B cell (primary cell): Measurements from ENCODE around the gene KRTAP10-12. TPM values are rescaled to one million over a fixed set of nuclear protein-coding genes. Genes with fewer than 3 reads are reported as not detected.

ENCODE experiments used
- ATAC-seq: fragments of 200-7000 bp; cut with Tn5 transposase; one replicate; pipeline ENCODE4 v1.10.0; 2021; ENCODE audit warnings: low read depth, mild to moderate bottlenecking, moderate number of reproducible peaks, moderate library complexity
- CTCF ChIA-PET: fragments of 350-600 bp; sonication (Branson Sonifier 250); formaldehyde crosslinking; loops from one replicate; lab custom pipeline; 2021; ENCODE audit warnings: antibody characterized with exemption, inconsistent platforms; lab: Charles Lee
- POLR2A ChIA-PET: fragments of 350-600 bp; sonication (Branson Sonifier 250); formaldehyde crosslinking; loops from one replicate; lab custom pipeline; 2021; ENCODE audit warnings: antibody characterized with exemption; lab: Charles Lee
- DNase-seq: peaks from one replicate; pipeline ENCODE4 v3.0.0; 2013
- H2AFZ ChIP-seq: 2 replicates; pipeline ENCODE4 v1.6.1; 2012; ENCODE audit warnings: mild to moderate bottlenecking, low read depth, low read length; ENCODE audit not compliant: insufficient read depth, poor library complexity, severe bottlenecking
- H3K27ac ChIP-seq, 2 donors: 1 replicate in 1 of 2; 2 replicates in 1 of 2; pipeline ENCODE4 v1.5.1; 2012 to 2013; ENCODE audit warnings: low read length in 2 of 2, mild to moderate bottlenecking in 2 of 2, moderate library complexity in 1 of 2
- H3K27me3 ChIP-seq, 4 experiments: fragments of 200-600 bp in 1 of 4; sonication (generic) in 1 of 4; replicated peaks in 1 of 4; 1 replicate in 2 of 4; 2 replicates in 2 of 4; pipeline versions ENCODE4 v1.6.1 to v1.7.0; 2013 to 2016; ENCODE audit warnings: low read length in 3 of 4, mild to moderate bottlenecking in 2 of 4, mixed read lengths in 1 of 4, moderate library complexity in 1 of 4; ENCODE audit not compliant: insufficient read depth in 4 of 4, control insufficient read depth in 3 of 4; ENCODE audit errors: control extremely low read depth in 1 of 4
- H3K36me3 ChIP-seq, 2 experiments: replicated peaks in 1 of 2; 1 replicate in 1 of 2; 2 replicates in 1 of 2; pipeline versions ENCODE4 v1.6.1 to v1.7.1; 2013; ENCODE audit warnings: low read length in 1 of 2; ENCODE audit not compliant: insufficient read depth in 2 of 2, control insufficient read depth in 1 of 2; ENCODE audit errors: control extremely low read depth in 1 of 2, extremely low read depth in 1 of 2
- H3K4me1 ChIP-seq, 2 donors: fragments of 200-600 bp in 1 of 2; sonication (generic) in 1 of 2; 1 replicate in 1 of 2; 2 replicates in 1 of 2; pipeline versions ENCODE4 v1.5.1 to v1.6.1; 2013 to 2017; ENCODE audit warnings: low read length in 2 of 2; ENCODE audit not compliant: control insufficient read depth in 2 of 2, insufficient read depth in 2 of 2
- H3K4me2 ChIP-seq: replicated peaks from 2 replicates; pipeline ENCODE3; 2012; ENCODE audit warnings: mild to moderate bottlenecking, low read depth, low read length; ENCODE audit not compliant: poor library complexity, severe bottlenecking
- H3K4me3 ChIP-seq, 5 experiments: fragments of 200-600 bp in 1 of 5; sonication (generic) in 1 of 5; 1 replicate in 3 of 5; 2 replicates in 2 of 5; pipeline versions ENCODE4 v1.5.1 to v1.7.0; 2011 to 2016; ENCODE audit warnings: low read length in 4 of 5, mild to moderate bottlenecking in 4 of 5, low read depth in 2 of 5, control low read depth in 1 of 5, moderate library complexity in 1 of 5; ENCODE audit not compliant: insufficient read depth in 1 of 5; ENCODE audit errors: control extremely low read depth in 1 of 5, extremely low read depth in 1 of 5
- H3K79me2 ChIP-seq: fragments of 200-600 bp; sonication (generic); one replicate; pipeline ENCODE4 v1.6.0; 2016; ENCODE audit warnings: low read length; ENCODE audit not compliant: control insufficient read depth, insufficient read depth
- H3K9ac ChIP-seq: fragments of 200-600 bp; sonication (generic); 2 replicates; pipeline ENCODE4 v1.6.1; 2017; ENCODE audit warnings: mild to moderate bottlenecking, low read length, moderate library complexity
- H3K9me3 ChIP-seq, 3 donors: one replicate each; pipeline versions ENCODE4 v1.6.1 to v1.7.1; 2013; ENCODE audit warnings: low read length in 2 of 3; ENCODE audit not compliant: control insufficient read depth in 2 of 3, insufficient read depth in 1 of 3; ENCODE audit errors: control extremely low read depth in 1 of 3
- H4K20me1 ChIP-seq: 2 replicates; pipeline ENCODE4 v1.6.0; 2012; ENCODE audit warnings: mild to moderate bottlenecking, low read length; ENCODE audit not compliant: insufficient read depth, control insufficient read depth, poor library complexity, severe bottlenecking
- H3K27ac Mint-ChIP-seq: one replicate; pipeline ENCODE4 v1.8.0; 2021; ENCODE audit warnings: mixed read lengths
- H3K27me3 Mint-ChIP-seq: one replicate; pipeline ENCODE4 v1.8.0; 2021; ENCODE audit warnings: mixed read lengths
- H3K4me1 Mint-ChIP-seq: one replicate; pipeline ENCODE4 v1.8.0; 2021; ENCODE audit warnings: mixed read lengths
- H3K4me3 Mint-ChIP-seq: one replicate; pipeline ENCODE4 v1.8.0; 2021; ENCODE audit warnings: mixed read lengths
- H3K9me3 Mint-ChIP-seq: one replicate; pipeline ENCODE4 v1.8.0; 2022; ENCODE audit warnings: mixed read lengths; ENCODE audit not compliant: insufficient read depth
- EZH2 ChIP-seq: IDR thresholded peaks from 2 replicates; pipeline ENCODE4 v1.6.1; 2012; ENCODE audit warnings: borderline replicate concordance, low read depth, mild to moderate bottlenecking, moderate library complexity, low read length; ENCODE audit not compliant: insufficient read depth, poor library complexity, severe bottlenecking
- WGBS: methylation state at CpG from one replicate; pipeline ENCODE4 v1.1.5; 2013; ENCODE audit warnings: missing lambda C conversion rate; ENCODE audit not compliant: insufficient coverage; 5-methylcytosine and 5-hydroxymethylcytosine counted together
- intact Hi-C: fragments of 100-400 bp; cut with micrococcal nuclease; formaldehyde crosslinking; loops from one replicate; pipeline ENCODE4 v1.10.0; 2022
- polyA plus RNA-seq: library from polyadenylated mRNA; depleted of rRNA; stranded (reverse); fragments of >200 nt; gene quantifications from 2 replicates; pipeline ENCODE4 v1.2.3, GENCODE V29; 2012
- total RNA-seq, 2 donors: library from RNA; stranded (reverse); fragments of 120-200 nt in 1 of 2; gene quantifications; 1 replicate in 1 of 2; 2 replicates in 1 of 2; pipeline versions ENCODE4 v1.2.3 to v1.2.4, GENCODE V29; 2013 to 2022
- TF ChIP-seq, protein P1 (sequence below): fragments of 200-600 bp; IDR thresholded peaks from one replicate; pipeline ENCODE4 v1.8.0; 2022; ENCODE audit warnings: antibody characterized with exemption, mild to moderate bottlenecking

KRTAP10-12 gene
- total and polyA plus RNA-seq, 2 donors (not counting 1 experiment from before 2014, with no cell fraction given) = not detected

DNA sequence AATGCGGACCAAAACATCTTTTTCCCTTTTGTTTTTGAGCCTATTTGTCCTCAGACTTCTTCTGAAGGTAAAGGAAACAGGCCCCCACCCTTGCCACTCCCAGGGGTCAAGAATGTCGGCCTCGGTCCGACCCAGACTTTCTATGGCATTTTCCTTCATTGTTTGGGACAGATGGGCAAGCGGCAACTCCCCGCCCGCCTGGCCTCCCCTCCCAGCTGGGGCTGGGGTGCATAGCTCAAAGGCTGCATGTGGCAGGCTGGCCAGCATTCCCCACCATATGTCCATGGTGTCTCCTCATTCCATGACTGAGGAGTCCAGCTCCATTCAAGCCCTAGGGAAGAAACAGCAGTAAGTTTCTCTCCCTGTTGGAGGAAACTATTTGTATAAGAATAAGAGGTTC, 43.8 kb downstream of the KRTAP10-12 start:
- H3K27me3 Mint-ChIP-seq = peaks cover 9% of the 10 kb centered on the region
- Histone ChIP-seq H3K79me2 (no peaks in the 10 kb centered on the region), H3K4me1 (no peaks in the 10 kb centered on the region), H3K9me3 (peaks cover 5 to 43% (median 22%) of the 10 kb centered on the region in 3 donors), H4K20me1 (no peaks in the 10 kb centered on the region), H3K9ac (no peak overlapping the region), H3K36me3 (no peaks in the 10 kb centered on the region), H3K27ac (no peak overlapping the region), H3K4me2 (no peak overlapping the region), H2AFZ (no peak overlapping the region), H3K4me3 (no peak overlapping the region), H3K27me3 (peaks cover 0 to 4% (median 0%) of the 10 kb centered on the region in 4 experiments)
- ATAC-seq = no peak
- H3K4me1 Mint-ChIP-seq = no peaks in the 10 kb centered on the region
- ChIA-PET POLR2A (no interaction called here), CTCF (interaction anchor here (0.5 kb wide), 1 partner anchor 385 kb away, joined by 3 read pairs; no protein-coding TSS in a partner anchor)
- no peak overlapping the region for H3K4me3 Mint-ChIP-seq
- intact Hi-C loops = no loop called here
- no peak overlapping the region for H3K27ac Mint-ChIP-seq
- TF ChIP-seq, protein P1, sequence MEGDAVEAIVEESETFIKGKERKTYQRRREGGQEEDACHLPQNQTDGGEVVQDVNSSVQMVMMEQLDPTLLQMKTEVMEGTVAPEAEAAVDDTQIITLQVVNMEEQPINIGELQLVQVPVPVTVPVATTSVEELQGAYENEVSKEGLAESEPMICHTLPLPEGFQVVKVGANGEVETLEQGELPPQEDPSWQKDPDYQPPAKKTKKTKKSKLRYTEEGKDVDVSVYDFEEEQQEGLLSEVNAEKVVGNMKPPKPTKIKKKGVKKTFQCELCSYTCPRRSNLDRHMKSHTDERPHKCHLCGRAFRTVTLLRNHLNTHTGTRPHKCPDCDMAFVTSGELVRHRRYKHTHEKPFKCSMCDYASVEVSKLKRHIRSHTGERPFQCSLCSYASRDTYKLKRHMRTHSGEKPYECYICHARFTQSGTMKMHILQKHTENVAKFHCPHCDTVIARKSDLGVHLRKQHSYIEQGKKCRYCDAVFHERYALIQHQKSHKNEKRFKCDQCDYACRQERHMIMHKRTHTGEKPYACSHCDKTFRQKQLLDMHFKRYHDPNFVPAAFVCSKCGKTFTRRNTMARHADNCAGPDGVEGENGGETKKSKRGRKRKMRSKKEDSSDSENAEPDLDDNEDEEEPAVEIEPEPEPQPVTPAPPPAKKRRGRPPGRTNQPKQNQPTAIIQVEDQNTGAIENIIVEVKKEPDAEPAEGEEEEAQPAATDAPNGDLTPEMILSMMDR = no peak
- no peak for TF ChIP-seq EZH2
- WGBS = 94% methylated on average over 6 of the region's 7 CpGs
- H3K9me3 Mint-ChIP-seq = no peaks in the 10 kb centered on the region
- DNase-seq = no peak

DNA sequence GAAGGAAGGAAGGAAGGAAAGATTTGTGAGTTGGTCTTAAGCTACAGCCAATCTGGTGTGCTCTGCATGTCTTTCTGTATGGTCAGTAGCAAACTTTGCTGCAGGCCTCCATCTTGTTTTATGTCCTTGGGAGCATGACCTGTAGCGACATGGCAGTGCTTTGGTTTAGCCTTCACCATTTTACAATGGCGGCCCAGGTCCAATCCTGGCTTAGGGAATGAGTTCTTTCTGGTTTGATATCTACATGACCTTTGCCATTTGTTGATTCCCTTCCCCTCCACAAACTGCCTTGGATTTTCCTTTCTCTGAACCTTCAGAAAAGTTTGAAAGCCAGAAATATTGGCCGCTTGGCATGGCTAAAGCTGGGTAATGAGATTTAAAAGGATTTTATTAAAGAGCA, 44.9 kb downstream of the KRTAP10-12 start:
- Mint-ChIP-seq H3K4me3 (no peak overlapping the region), H3K4me1 (no peaks in the 10 kb centered on the region), H3K27me3 (peaks cover 12% of the 10 kb centered on the region), H3K9me3 (no peaks in the 10 kb centered on the region), H3K27ac (no peak overlapping the region)
- Histone ChIP-seq H3K36me3 (no peaks in the 10 kb centered on the region), H3K9me3 (peaks cover 5 to 31% (median 22%) of the 10 kb centered on the region in 3 donors), H3K9ac (no peak overlapping the region), H3K4me2 (no peak overlapping the region), H3K79me2 (no peaks in the 10 kb centered on the region), H2AFZ (no peak overlapping the region), H3K27me3 (peaks cover 0 to 4% (median 0%) of the 10 kb centered on the region in 4 experiments), H3K27ac (no peak overlapping the region), H3K4me3 (no peak overlapping the region), H4K20me1 (no peaks in the 10 kb centered on the region), H3K4me1 (no peaks in the 10 kb centered on the region)
- CTCF ChIA-PET = interaction anchor here (1.0 to 1.2 kb wide), 2 partner anchors 12 to 231 kb away, joined by 4 to 7 read pairs; no protein-coding TSS in a partner anchor
- TF ChIP-seq EZH2 = no peak
- TF ChIP-seq, protein P1 = no peak
- intact Hi-C loops = no loop called here
- WGBS = 100% methylated on average over 1 of the region's 3 CpGs
- ATAC-seq (no peak), DNase-seq (no peak)
- POLR2A ChIA-PET = no interaction called here
